Liver (tissue), 3 donors: ENCODE measurements around the gene BIRC3.
"Not testable (repeated sequence)": the region's sequence is repeated elsewhere in the genome, so short reads cannot be mapped to it uniquely, and the experiment has no call there.

Experiments
- FOXA1 ChIP-seq: IDR thresholded peaks from 2 replicates; pipeline ENCODE4 v1.6.1; 2016; ENCODE audit warnings: antibody characterized with exemption
- GABPA ChIP-seq, 2 donors: IDR thresholded peaks in 1 of 2; conservative IDR thresholded peaks in 1 of 2; 2 replicates each; pipeline ENCODE4 v1.6.1; 2016; ENCODE audit warnings: antibody characterized with exemption in 2 of 2, mild to moderate bottlenecking in 1 of 2, moderate library complexity in 1 of 2
- JUND ChIP-seq, 2 donors: IDR thresholded peaks; 2 replicates each; pipeline ENCODE4 v1.6.1; 2016; ENCODE audit warnings: antibody characterized with exemption in 2 of 2
- MAX ChIP-seq: IDR thresholded peaks from 2 replicates; pipeline ENCODE4 v1.6.1; 2016; ENCODE audit warnings: antibody characterized with exemption
- NR2F2 ChIP-seq: IDR thresholded peaks from 2 replicates; pipeline ENCODE4 v1.6.1; 2016; ENCODE audit warnings: antibody characterized with exemption
- RAD21 ChIP-seq, 2 donors: IDR thresholded peaks; 2 replicates each; pipeline ENCODE4 v1.6.1; 2016; ENCODE audit warnings: antibody characterized with exemption in 2 of 2, mild to moderate bottlenecking in 2 of 2
- RXRA ChIP-seq, 2 donors: IDR thresholded peaks; 2 replicates each; pipeline ENCODE4 v1.6.1; 2017 to 2018; ENCODE audit warnings: antibody characterized with exemption in 2 of 2, mild to moderate bottlenecking in 1 of 2
- SP1 ChIP-seq: IDR thresholded peaks from 2 replicates; pipeline ENCODE4 v1.6.1; 2018; ENCODE audit warnings: antibody characterized with exemption, mild to moderate bottlenecking
- TAF1 ChIP-seq: conservative IDR thresholded peaks from 2 replicates; pipeline ENCODE4 v1.6.1; 2016; ENCODE audit warnings: antibody characterized with exemption, mild to moderate bottlenecking
- YY1 ChIP-seq: IDR thresholded peaks from 2 replicates; pipeline ENCODE4 v1.6.1; 2016; ENCODE audit warnings: antibody characterized with exemption, mild to moderate bottlenecking
- TF ChIP-seq, protein P1 (sequence below): IDR thresholded peaks from 2 replicates; pipeline ENCODE4 v1.6.1; 2016; ENCODE audit warnings: antibody characterized with exemption, mild to moderate bottlenecking
- TF ChIP-seq, protein P2 (sequence below): fragments of 150-350 bp; IDR thresholded peaks from 2 replicates; pipeline ENCODE4 v1.5.1; 2017; ENCODE audit warnings: improper control_type of control experiment, low read depth, low read length; ENCODE audit not compliant: missing input control
- TF ChIP-seq, protein P3 (sequence below): IDR thresholded peaks from 2 replicates; pipeline ENCODE4 v1.6.1; 2016; ENCODE audit warnings: antibody characterized with exemption
- donor health status: healthy.
- donor health status: healthy.

DNA sequence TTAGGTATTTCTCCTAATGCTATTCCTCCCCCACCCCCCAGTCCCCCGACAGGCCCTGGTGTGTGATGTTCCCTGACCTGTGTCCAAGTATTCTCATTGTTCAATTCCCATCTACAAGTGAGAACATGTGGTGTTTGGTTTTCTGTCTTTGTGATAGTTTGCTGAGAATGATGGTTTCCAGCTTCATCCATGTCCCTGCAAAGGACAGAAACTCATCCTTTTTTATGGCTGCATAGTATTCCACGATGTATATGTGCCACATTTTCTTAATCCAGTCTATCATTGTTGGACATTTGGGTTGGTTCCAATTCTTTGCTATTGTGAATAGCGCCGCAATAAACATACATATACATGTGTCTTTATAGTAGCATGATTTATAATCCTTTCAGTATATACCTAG is 20.5 kb upstream of the BIRC3 start:
- not testable (repeated sequence) for TF ChIP-seq MAX; FOXA1; JUND (IDR thresholded peaks at IDR 0.05); SP1; RXRA (IDR thresholded peaks at IDR 0.05); TAF1; GABPA (IDR thresholded peaks at IDR 0.05 in 1 of 2, conservative IDR thresholded peaks at IDR 0.05 in 1 of 2); NR2F2; YY1; RAD21 (IDR thresholded peaks at IDR 0.05)
- TF ChIP-seq, protein P1, sequence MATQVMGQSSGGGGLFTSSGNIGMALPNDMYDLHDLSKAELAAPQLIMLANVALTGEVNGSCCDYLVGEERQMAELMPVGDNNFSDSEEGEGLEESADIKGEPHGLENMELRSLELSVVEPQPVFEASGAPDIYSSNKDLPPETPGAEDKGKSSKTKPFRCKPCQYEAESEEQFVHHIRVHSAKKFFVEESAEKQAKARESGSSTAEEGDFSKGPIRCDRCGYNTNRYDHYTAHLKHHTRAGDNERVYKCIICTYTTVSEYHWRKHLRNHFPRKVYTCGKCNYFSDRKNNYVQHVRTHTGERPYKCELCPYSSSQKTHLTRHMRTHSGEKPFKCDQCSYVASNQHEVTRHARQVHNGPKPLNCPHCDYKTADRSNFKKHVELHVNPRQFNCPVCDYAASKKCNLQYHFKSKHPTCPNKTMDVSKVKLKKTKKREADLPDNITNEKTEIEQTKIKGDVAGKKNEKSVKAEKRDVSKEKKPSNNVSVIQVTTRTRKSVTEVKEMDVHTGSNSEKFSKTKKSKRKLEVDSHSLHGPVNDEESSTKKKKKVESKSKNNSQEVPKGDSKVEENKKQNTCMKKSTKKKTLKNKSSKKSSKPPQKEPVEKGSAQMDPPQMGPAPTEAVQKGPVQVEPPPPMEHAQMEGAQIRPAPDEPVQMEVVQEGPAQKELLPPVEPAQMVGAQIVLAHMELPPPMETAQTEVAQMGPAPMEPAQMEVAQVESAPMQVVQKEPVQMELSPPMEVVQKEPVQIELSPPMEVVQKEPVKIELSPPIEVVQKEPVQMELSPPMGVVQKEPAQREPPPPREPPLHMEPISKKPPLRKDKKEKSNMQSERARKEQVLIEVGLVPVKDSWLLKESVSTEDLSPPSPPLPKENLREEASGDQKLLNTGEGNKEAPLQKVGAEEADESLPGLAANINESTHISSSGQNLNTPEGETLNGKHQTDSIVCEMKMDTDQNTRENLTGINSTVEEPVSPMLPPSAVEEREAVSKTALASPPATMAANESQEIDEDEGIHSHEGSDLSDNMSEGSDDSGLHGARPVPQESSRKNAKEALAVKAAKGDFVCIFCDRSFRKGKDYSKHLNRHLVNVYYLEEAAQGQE: not testable (repeated sequence)
- TF ChIP-seq, protein P2, sequence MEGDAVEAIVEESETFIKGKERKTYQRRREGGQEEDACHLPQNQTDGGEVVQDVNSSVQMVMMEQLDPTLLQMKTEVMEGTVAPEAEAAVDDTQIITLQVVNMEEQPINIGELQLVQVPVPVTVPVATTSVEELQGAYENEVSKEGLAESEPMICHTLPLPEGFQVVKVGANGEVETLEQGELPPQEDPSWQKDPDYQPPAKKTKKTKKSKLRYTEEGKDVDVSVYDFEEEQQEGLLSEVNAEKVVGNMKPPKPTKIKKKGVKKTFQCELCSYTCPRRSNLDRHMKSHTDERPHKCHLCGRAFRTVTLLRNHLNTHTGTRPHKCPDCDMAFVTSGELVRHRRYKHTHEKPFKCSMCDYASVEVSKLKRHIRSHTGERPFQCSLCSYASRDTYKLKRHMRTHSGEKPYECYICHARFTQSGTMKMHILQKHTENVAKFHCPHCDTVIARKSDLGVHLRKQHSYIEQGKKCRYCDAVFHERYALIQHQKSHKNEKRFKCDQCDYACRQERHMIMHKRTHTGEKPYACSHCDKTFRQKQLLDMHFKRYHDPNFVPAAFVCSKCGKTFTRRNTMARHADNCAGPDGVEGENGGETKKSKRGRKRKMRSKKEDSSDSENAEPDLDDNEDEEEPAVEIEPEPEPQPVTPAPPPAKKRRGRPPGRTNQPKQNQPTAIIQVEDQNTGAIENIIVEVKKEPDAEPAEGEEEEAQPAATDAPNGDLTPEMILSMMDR: not testable (repeated sequence)
- TF ChIP-seq, protein P3, sequence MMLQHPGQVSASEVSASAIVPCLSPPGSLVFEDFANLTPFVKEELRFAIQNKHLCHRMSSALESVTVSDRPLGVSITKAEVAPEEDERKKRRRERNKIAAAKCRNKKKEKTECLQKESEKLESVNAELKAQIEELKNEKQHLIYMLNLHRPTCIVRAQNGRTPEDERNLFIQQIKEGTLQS: not testable (repeated sequence)
